ENCODE data around the gene FAM234A. TPM values are rescaled to one million over a fixed set of nuclear protein-coding genes. Genes with fewer than 3 reads are reported as not detected.

FAM234A gene
- total and polyA plus RNA-seq, 4 donors = 24.1 to 39.7 (median 27.8) TPM

DNA sequence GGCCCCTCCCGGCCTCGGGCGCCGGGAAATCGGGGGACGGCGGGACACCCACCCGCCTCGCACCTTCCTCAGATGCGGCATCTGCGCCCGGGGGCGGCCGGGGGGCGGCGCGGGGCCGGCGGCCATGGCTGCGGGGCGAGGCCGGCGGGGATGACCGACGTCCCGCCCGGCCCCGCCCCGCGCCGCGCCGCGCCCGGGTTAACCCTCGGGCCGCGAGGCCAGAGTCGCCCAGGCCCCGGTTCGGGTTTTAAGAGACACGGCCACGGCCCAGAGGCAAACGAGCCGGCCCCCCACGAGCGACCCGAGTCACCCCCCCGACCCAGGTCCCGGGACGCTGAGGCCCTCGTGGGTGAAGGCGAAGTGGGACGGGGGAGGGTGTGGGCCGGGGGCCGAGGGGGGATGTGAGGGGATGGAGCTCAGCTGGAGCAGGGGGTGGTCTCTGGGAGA lies 41.2 kb downstream of the FAM234A start, which contains the start of gene RGS11:
Gene RGS11, minus strand, starts transcription at position 159 of the 447 bp plus-strand sequence. Its CDS starts 33 bp downstream, at position 126.
- H3K27me3 ChIP-seq (ENCODE audit: control insufficient read depth in 4 of 4, insufficient read depth in 4 of 4, low read length in 3 of 4) = peaks cover 0 to 8% (median 3%) of the 10 kb centered on the region in 4 donors
- H3K4me1 ChIP-seq (ENCODE audit: control insufficient read depth in 4 of 4, insufficient read depth in 4 of 4, low read length in 3 of 4) = peaks cover 0 to 9% (median 4%) of the 10 kb centered on the region in 4 donors
- DNase-seq (ENCODE audit: low spot score) = no peak
- H3K36me3 ChIP-seq (ENCODE audit: control insufficient read depth in 4 of 4, insufficient read depth in 3 of 4, low read depth in 1 of 4, low read length in 3 of 4) = peaks cover 0 to 1% (median 0%) of the 10 kb centered on the region in 4 donors
- no peaks in the 10 kb centered on the region for H3K9me3 ChIP-seq (ENCODE audit: control insufficient read depth in 4 of 4, low read length in 3 of 4)
- no peak within 1 kb of the TSS for H3K27ac ChIP-seq (ENCODE audit: low read depth in 1 of 2, low read length in 2 of 2)
- 4% methylated on average over 56 of the region's 56 CpGs for WGBS
- H3K4me3 ChIP-seq (ENCODE audit: low read depth in 1 of 3, low read length in 3 of 3) = peak within 1 kb of the TSS in 1 of 3 donors; percentile 25
- no peak within 1 kb of the TSS for H3K9ac ChIP-seq (ENCODE audit: low read depth in 1 of 2, low read length in 2 of 2)
- TF ChIP-seq GABPA (IDR thresholded peaks at IDR 0.05 in 1 of 2, conservative IDR thresholded peaks at IDR 0.05 in 1 of 2) = no peak
- no peak for TF ChIP-seq FOXA2 (IDR thresholded peaks at IDR 0.05)
- no peak for TF ChIP-seq MAX (IDR thresholded peaks at IDR 0.05)
- no peak for TF ChIP-seq RXRA (IDR thresholded peaks at IDR 0.05)
- no peak for TF ChIP-seq JUND (IDR thresholded peaks at IDR 0.05)
- TF ChIP-seq FOXA1 (IDR thresholded peaks at IDR 0.05) = no peak
- TF ChIP-seq, protein P1, sequence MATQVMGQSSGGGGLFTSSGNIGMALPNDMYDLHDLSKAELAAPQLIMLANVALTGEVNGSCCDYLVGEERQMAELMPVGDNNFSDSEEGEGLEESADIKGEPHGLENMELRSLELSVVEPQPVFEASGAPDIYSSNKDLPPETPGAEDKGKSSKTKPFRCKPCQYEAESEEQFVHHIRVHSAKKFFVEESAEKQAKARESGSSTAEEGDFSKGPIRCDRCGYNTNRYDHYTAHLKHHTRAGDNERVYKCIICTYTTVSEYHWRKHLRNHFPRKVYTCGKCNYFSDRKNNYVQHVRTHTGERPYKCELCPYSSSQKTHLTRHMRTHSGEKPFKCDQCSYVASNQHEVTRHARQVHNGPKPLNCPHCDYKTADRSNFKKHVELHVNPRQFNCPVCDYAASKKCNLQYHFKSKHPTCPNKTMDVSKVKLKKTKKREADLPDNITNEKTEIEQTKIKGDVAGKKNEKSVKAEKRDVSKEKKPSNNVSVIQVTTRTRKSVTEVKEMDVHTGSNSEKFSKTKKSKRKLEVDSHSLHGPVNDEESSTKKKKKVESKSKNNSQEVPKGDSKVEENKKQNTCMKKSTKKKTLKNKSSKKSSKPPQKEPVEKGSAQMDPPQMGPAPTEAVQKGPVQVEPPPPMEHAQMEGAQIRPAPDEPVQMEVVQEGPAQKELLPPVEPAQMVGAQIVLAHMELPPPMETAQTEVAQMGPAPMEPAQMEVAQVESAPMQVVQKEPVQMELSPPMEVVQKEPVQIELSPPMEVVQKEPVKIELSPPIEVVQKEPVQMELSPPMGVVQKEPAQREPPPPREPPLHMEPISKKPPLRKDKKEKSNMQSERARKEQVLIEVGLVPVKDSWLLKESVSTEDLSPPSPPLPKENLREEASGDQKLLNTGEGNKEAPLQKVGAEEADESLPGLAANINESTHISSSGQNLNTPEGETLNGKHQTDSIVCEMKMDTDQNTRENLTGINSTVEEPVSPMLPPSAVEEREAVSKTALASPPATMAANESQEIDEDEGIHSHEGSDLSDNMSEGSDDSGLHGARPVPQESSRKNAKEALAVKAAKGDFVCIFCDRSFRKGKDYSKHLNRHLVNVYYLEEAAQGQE (IDR thresholded peaks at IDR 0.05) = no peak
- TF ChIP-seq, protein P2, sequence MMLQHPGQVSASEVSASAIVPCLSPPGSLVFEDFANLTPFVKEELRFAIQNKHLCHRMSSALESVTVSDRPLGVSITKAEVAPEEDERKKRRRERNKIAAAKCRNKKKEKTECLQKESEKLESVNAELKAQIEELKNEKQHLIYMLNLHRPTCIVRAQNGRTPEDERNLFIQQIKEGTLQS (IDR thresholded peaks at IDR 0.05) = no peak
- TF ChIP-seq, protein P3, sequence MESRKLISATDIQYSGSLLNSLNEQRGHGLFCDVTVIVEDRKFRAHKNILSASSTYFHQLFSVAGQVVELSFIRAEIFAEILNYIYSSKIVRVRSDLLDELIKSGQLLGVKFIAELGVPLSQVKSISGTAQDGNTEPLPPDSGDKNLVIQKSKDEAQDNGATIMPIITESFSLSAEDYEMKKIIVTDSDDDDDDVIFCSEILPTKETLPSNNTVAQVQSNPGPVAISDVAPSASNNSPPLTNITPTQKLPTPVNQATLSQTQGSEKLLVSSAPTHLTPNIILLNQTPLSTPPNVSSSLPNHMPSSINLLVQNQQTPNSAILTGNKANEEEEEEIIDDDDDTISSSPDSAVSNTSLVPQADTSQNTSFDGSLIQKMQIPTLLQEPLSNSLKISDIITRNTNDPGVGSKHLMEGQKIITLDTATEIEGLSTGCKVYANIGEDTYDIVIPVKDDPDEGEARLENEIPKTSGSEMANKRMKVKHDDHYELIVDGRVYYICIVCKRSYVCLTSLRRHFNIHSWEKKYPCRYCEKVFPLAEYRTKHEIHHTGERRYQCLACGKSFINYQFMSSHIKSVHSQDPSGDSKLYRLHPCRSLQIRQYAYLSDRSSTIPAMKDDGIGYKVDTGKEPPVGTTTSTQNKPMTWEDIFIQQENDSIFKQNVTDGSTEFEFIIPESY (IDR thresholded peaks at IDR 0.05) = no peak
- TF ChIP-seq HNF4A (conservative IDR thresholded peaks at IDR 0.05) = no peak
- TF ChIP-seq, protein P4, sequence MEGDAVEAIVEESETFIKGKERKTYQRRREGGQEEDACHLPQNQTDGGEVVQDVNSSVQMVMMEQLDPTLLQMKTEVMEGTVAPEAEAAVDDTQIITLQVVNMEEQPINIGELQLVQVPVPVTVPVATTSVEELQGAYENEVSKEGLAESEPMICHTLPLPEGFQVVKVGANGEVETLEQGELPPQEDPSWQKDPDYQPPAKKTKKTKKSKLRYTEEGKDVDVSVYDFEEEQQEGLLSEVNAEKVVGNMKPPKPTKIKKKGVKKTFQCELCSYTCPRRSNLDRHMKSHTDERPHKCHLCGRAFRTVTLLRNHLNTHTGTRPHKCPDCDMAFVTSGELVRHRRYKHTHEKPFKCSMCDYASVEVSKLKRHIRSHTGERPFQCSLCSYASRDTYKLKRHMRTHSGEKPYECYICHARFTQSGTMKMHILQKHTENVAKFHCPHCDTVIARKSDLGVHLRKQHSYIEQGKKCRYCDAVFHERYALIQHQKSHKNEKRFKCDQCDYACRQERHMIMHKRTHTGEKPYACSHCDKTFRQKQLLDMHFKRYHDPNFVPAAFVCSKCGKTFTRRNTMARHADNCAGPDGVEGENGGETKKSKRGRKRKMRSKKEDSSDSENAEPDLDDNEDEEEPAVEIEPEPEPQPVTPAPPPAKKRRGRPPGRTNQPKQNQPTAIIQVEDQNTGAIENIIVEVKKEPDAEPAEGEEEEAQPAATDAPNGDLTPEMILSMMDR (IDR thresholded peaks at IDR 0.05; ENCODE audit: low read depth, low read length, missing input control) = no peak
- TF ChIP-seq EGR1 (IDR thresholded peaks at IDR 0.05; ENCODE audit: low read depth in 2 of 2) = no peak
- TF ChIP-seq SP1 (IDR thresholded peaks at IDR 0.05) = no peak
- TF ChIP-seq NR2F2 (IDR thresholded peaks at IDR 0.05) = no peak
- no peak for TF ChIP-seq HNF4G (IDR thresholded peaks at IDR 0.05)
- no peak for TF ChIP-seq RAD21 (IDR thresholded peaks at IDR 0.05)
- TF ChIP-seq TAF1 (conservative IDR thresholded peaks at IDR 0.05) = no peak
- TF ChIP-seq YY1 (IDR thresholded peaks at IDR 0.05) = no peak

Data from liver (tissue), 9 donors.